Activated CD4-positive, alpha-beta T cell treated with anti-CD3 and anti-CD28 coated beads for 1 hour (primary cell): Measurements from ENCODE around the gene PLIN1.

ENCODE experiments used
- DNase-seq: peaks from one replicate; pipeline ENCODE4 v3.0.0-alpha.2; 2020

Gene PLIN1

GRCh38 chr15:89649716-89650115, 29.5 kb downstream of the PLIN1 start:
- no peak for DNase-seq

- DNase-seq, result no peak
These were observed 30.0 kb downstream of the PLIN1 start for GRCh38 chr15:89649013-89649625.

DNA sequence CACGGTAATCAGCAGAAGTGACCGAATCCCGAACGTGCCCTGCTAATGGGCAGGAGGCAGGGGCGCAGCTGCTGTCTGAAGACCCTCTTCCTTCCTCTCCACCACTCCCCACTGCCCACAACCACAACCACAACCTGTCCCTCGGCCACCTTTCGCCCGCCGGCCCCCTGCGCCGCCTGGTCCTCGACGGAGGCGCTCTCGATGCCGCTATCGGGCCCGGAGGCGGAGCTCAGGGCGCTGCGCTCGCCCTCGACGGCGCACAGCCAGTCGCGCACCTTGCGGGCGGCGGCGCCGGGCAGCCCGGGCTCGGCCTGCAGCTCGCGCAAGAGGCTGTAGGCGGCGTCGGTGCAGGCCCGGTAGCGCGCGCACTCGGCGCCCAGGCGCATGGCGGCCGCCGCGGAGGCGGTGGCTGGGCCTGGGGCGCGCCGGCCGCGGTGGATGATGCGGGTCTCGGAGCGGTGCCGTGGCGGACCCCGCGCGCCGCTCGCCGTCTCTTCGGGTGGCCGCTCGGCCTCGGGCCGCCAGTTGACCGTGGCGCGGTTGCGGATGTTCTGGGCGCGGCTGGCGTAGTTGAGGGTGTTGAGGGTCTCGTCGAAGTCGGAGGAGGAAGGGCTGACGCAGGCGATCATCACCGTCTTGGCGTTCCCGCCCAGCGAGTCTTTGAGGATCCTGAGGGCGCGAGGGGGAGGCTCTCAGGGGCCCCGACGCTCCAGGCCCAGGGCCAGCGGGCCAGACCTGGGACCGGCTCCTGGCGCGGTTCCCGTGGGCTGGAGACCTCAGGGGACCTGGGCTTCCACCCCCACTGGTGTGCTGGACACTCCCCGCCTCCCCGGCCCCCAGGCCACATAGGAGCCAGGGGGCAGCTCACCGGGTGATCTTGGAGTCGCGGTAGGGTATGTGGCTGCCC, 30.8 kb downstream of the PLIN1 start:
- no peak for DNase-seq

GRCh38 chr15:89647191-89647851, 31.8 kb downstream of the PLIN1 start:
- DNase-seq, result peak; percentile 29

GRCh38 chr15:89646416-89647141, 32.6 kb downstream of the PLIN1 start:
- DNase-seq, result no peak

GRCh38 chr15:89645680-89646079, 33.5 kb downstream of the PLIN1 start:
- no peak for DNase-seq

GRCh38 chr15:89642106-89642505, 37.1 kb downstream of the PLIN1 start:
- no peak for DNase-seq

DNA sequence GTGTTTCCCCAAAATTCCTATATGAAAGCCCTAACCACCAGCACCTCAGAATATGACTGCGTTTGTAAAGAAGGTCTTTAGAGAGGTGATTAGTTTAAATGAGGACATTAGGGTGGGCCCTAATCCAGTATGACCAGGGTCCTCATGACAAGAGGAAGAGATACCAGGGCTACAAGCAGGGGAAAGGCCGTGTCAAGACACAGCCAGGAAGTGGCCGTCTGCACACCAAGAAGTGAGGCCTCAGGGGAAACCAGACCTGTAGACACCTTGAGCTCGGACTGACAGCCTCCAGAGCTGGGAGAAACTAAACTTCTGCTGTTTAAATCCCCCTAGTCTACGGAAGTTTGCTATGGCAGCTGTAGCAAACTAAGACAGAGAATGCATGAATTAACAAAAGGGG, 38.1 kb downstream of the PLIN1 start:
- no peak for DNase-seq

GRCh38 chr15:89640245-89640644, 38.9 kb downstream of the PLIN1 start:
- no peak for DNase-seq

- no peak for DNase-seq
These were observed 45.6 kb downstream of the PLIN1 start for GRCh38 chr15:89633585-89633984.

DNA sequence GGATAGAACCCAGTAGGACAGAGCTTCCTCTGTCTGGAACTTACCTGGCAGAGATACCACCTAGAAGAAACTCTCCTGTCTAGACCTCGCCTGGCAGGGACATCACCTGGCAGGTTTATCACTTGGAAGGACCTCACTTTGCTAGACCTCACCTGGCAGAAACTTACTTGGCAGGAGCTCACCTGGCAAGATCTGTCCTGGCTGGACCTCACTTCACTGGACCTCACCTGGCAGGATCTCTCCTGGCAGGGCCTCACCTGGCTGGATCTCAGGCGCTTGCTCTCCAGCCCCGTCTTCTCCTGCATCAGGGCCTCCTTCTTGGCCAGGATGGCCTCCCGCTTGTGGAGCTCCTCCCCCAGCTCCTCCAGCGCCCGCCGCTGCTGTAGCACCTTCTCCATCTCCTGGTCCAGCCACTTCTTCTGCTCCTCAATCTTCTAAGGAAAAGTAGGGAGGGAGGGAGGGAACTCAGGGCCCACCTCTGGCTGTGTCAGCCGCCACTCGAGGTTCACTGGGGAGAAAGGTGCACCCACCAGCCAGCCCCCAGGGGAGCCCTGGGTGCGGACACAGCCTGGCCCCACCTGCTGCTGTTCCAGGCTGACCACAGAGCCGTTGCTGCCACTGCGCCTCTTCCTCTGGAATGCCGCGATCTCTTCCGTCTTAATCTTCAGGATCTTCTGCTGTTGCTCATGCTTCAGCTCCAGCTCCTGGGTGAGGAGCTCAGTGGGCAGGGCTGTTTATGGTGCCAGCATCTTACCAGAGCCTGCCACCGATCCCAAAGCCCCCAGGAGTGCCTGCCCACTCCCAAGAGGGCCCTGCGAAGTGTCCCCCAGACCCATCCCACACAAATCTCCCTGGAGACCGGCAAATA, 46.4 kb downstream of the PLIN1 start:
- DNase-seq, result no peak

DNA sequence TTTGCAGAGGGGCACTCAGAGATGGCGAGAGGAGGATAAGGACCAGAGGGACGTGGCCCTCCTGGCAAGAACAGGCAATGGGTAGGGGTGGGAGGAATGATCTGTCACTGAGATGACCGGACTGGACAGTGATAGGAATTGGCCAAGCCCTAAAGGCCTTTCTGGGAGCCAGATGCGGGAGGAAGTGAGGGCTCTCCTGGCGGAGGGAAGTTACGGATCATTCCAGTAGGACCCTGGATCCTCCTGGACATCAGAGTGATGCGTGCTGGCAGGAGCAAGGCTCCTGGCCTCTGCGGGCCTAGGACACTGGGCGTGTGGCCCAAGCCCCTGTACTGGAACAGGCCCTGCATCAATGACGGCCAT, 47.3 kb downstream of the PLIN1 start:
- DNase-seq, result no peak

GRCh38 chr15:89630974-89631901, 47.9 kb downstream of the PLIN1 start:
- no peak for DNase-seq

GRCh38 chr15:89630260-89630659, 48.9 kb downstream of the PLIN1 start:
- DNase-seq, result no peak

DNA sequence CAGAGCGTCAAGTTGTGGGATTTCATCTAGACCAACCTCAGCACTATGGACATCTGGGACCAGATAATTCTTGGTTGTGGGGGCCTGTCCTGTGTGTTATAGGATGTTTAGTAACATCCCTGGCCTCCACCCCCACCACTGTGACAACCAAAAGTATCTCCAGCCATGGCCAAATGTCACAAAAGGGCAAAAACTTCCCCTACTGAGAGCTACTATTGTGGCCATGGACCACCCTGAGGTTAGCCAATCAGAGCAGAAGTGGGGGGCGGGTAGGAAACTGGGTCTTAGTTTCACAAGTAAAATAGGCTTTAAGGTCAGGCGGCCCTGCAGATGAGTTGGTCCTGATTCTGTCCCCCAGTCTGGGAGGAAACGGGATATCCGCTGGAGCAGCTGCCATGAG, 49.3 kb downstream of the PLIN1 start:
- DNase-seq, result no peak

- DNase-seq, result no peak
These were observed 50.1 kb downstream of the PLIN1 start for GRCh38 chr15:89628806-89629715.

GRCh38 chr15:89628301-89628700, 50.9 kb downstream of the PLIN1 start:
- DNase-seq, result no peak

DNA sequence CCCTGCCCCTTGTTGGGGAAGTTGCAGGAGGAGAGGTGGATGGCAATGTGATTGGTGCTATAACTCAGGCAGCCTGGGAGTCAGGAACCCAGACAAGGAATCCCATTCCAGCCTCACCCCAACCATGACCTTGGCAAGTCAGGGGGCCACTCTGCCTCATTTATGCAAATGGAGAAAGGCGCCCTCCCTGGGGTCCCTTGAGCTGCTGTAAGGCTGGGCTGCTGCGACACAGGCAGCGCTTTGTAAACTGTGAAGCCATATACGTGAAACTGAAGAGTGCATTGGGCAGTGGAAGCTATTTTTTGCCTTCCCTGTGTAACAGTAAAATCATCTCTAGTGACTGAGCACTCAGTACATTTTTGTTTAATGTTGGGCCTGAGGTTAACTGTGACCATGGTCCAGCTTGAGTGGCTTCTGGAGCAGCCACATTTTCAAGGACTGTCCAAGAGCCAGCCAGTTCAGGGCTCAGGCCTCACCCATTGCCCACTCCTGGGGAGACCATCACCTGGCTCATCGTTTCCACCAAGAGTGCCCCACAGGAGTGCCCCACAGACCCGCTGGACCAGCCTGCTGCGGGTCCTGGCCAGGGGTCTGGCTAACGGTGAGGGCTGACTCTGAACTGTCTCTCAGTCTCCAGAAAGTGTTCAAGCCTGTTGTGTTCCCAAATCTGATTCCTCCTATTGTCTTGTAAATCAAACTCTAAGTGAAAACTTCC, 51.8 kb downstream of the PLIN1 start:
- no peak for DNase-seq

DNA sequence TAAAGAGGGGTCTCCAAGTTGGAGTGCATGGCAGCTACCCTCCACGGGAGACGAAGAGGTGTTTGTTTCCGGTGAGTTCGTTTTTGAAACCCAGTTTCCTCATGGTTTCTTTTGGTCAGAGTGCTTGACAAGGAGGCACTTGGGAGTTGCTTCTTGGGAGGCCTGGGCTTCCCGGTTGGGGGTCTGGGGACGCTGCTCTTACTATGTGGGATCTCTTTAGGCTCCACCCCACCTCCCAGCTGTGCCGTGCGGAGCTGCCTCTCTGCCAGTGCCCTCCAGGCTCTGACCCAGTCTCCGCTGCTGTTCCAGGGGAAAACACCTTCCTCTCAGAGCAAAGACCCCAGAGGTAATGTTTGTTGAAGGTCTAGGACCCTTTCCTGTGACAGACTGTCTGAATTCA, 53.5 kb downstream of the PLIN1 start:
- DNase-seq, result no peak
